ENCODE results near the gene NRSN2.

- TF ChIP-seq, protein P1, sequence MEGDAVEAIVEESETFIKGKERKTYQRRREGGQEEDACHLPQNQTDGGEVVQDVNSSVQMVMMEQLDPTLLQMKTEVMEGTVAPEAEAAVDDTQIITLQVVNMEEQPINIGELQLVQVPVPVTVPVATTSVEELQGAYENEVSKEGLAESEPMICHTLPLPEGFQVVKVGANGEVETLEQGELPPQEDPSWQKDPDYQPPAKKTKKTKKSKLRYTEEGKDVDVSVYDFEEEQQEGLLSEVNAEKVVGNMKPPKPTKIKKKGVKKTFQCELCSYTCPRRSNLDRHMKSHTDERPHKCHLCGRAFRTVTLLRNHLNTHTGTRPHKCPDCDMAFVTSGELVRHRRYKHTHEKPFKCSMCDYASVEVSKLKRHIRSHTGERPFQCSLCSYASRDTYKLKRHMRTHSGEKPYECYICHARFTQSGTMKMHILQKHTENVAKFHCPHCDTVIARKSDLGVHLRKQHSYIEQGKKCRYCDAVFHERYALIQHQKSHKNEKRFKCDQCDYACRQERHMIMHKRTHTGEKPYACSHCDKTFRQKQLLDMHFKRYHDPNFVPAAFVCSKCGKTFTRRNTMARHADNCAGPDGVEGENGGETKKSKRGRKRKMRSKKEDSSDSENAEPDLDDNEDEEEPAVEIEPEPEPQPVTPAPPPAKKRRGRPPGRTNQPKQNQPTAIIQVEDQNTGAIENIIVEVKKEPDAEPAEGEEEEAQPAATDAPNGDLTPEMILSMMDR (conservative IDR thresholded peaks at IDR 0.05): no peak
- no peak for TF ChIP-seq ZFX (IDR thresholded peaks at IDR 0.05)
Observed at GRCh38 chr20:364905-365794, 18.2 kb downstream of the NRSN2 start.

Data from C4-2B (cell line).